ENCODE measurements around the gene SUN1. TPM values are rescaled to one million over a fixed set of nuclear protein-coding genes. Genes with fewer than 3 reads are reported as not detected.
"Not testable (repeated sequence)": the region's sequence is repeated elsewhere in the genome, so short reads cannot be mapped to it uniquely, and the experiment has no call there.

SUN1 gene
- total and polyA plus RNA-seq, 2 experiments from 2014 or later: 63.3 to 145 TPM

DNA sequence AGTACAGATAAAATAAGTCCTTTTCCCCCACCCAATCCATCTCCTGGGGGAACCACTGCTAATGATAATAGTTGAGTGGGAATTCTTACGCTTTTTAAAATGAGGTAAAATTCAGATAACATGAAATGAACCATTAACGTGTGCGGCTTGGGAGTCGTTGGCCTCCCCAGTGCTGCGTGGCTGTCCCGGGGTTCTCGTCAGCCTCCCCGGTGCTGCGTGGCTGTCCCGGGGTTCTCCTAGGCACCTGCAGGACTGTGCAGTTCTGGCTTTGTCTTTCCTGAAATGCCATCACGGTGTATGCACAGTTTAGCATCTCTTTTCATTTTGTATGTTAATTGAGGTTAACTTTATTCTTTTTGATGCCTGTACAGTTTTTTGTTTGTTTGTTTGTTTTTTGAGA, 13.5 kb downstream of the SUN1 start:
- H3K4me3 ChIP-seq: no peak overlapping the region
- no peak overlapping the region for H3K27ac ChIP-seq (ENCODE audit: low read depth)
- no peak overlapping the region for H3K4me3 Mint-ChIP-seq
- H3K36me3 Mint-ChIP-seq (ENCODE audit: low read depth): peaks cover 79% of the 10 kb centered on the region
- ATAC-seq (no peak), DNase-seq (ENCODE audit: low spot score) (no peak)
- H3K27me3 ChIP-seq (ENCODE audit: insufficient read depth): no peaks in the 10 kb centered on the region
- no peaks in the 10 kb centered on the region for H3K9me2 ChIP-seq (ENCODE audit: insufficient read depth)
- H3F3A ChIP-seq (replicated peaks; ENCODE audit: low read depth): peaks cover 6% of the 10 kb centered on the region; the same call in 1 of the 2 replicates
- no peaks in the 10 kb centered on the region for H3K4me1 Mint-ChIP-seq
- H3K4me2 ChIP-seq: no peak overlapping the region
- peaks cover 9% of the 10 kb centered on the region for H4K20me1 ChIP-seq (replicated peaks; ENCODE audit: insufficient read depth)
- peaks cover 28% of the 10 kb centered on the region for H3K36me3 ChIP-seq (ENCODE audit: insufficient read depth)
- TF ChIP-seq, protein P1, sequence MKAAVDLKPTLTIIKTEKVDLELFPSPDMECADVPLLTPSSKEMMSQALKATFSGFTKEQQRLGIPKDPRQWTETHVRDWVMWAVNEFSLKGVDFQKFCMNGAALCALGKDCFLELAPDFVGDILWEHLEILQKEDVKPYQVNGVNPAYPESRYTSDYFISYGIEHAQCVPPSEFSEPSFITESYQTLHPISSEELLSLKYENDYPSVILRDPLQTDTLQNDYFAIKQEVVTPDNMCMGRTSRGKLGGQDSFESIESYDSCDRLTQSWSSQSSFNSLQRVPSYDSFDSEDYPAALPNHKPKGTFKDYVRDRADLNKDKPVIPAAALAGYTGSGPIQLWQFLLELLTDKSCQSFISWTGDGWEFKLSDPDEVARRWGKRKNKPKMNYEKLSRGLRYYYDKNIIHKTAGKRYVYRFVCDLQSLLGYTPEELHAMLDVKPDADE (IDR thresholded peaks at IDR 0.05): no peak
- TF ChIP-seq ZNF331 (CRISPR knock-in tag; IDR thresholded peaks at IDR 0.05; ENCODE audit: low read depth) (no peak), EZH2phosphoT487 (IDR thresholded peaks at IDR 0.05; ENCODE audit: unreplicated experiment) (no peak)
- H3K79me2 ChIP-seq (replicated peaks; ENCODE audit: insufficient read depth): peaks cover 53% of the 10 kb centered on the region
- H2AFZ ChIP-seq: no peak overlapping the region
- peaks cover 16% of the 10 kb centered on the region for H3K27me3 Mint-ChIP-seq (ENCODE audit: insufficient read depth, low read depth, poor library complexity)
- peaks cover 7% of the 10 kb centered on the region for H3K9me3 Mint-ChIP-seq
- no peaks in the 10 kb centered on the region for H3K4me1 ChIP-seq (ENCODE audit: insufficient read depth)
- H3K27ac Mint-ChIP-seq: no peak overlapping the region

DNA sequence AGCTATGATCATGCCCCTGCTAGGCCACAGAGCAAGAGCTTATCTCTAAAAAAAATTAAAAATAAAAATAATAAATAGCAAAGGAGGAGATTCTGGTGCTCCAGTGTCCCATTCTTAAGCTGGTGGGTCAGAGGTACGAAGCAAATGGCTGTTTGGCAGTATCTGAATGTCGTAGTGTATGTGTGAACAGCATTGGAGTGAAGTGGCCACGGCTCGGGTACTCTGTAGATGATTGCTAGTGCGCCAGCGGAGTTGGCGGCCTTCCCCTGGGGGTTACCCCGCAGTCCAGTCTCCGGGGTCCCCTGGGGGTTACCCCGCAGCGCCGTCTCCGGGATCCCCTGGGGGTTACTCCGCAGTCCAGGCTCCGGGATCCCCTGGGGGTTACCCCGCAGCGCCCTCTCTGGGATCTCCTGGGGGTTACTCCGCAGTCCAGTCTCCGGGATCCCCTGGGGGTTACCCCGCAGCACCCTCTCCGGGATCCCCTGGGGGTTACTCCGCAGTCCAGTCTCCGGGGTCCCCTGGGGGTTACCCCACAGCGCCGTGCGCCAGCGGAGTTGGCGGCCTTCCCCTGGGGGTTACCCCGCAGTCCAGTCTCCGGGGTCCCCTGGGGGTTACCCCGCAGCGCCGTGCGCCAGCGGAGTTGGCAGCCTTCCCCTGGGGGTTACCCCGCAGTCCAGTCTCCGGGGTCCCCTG, 14.8 kb downstream of the SUN1 start:
- H3K27ac Mint-ChIP-seq; H3K4me2 ChIP-seq; H3K27ac ChIP-seq (ENCODE audit: low read depth); H3K9me2 ChIP-seq (ENCODE audit: insufficient read depth); DNase-seq (ENCODE audit: low spot score); H3K4me1 Mint-ChIP-seq; H2AFZ ChIP-seq; H3K4me3 Mint-ChIP-seq; H3K27me3 ChIP-seq (ENCODE audit: insufficient read depth); H3F3A ChIP-seq (replicated peaks; ENCODE audit: low read depth); H3K4me3 ChIP-seq; H3K9me3 Mint-ChIP-seq; H3K4me1 ChIP-seq (ENCODE audit: insufficient read depth); ATAC-seq: not testable (repeated sequence)
- Mint-ChIP-seq H3K36me3 (ENCODE audit: low read depth) (peaks cover 82% of the 10 kb centered on the region), H3K27me3 (ENCODE audit: insufficient read depth, low read depth, poor library complexity) (peaks cover 16% of the 10 kb centered on the region)
- Histone ChIP-seq H3K36me3 (ENCODE audit: insufficient read depth) (peaks cover 31% of the 10 kb centered on the region), H3K79me2 (replicated peaks; ENCODE audit: insufficient read depth) (peaks cover 57% of the 10 kb centered on the region), H4K20me1 (replicated peaks; ENCODE audit: insufficient read depth) (peaks cover 19% of the 10 kb centered on the region)

DNA sequence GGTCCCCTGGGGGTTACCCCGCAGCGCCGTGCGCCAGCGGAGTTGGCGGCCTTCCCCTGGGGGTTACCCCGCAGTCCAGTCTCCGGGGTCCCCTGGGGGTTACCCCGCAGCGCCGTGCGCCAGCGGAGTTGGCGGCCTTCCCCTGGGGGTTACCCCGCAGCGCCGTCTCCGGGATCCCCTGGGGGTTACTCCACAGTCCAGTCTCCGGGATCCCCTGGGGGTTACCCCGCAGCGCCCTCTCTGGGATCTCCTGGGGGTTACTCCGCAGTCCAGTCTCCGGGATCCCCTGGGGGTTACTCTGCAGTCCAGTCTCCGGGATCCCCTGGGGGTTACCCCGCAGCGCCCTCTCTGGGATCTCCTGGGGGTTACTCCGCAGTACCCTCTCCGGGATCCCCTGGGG, 15.5 kb downstream of the SUN1 start:
- H3K4me2 ChIP-seq; H3K27ac Mint-ChIP-seq; H3K4me1 ChIP-seq (ENCODE audit: insufficient read depth); H3K4me3 Mint-ChIP-seq; H3K4me3 ChIP-seq; H3F3A ChIP-seq (replicated peaks; ENCODE audit: low read depth); H3K27me3 ChIP-seq (ENCODE audit: insufficient read depth); H3K27ac ChIP-seq (ENCODE audit: low read depth); ATAC-seq; H2AFZ ChIP-seq; H3K4me1 Mint-ChIP-seq; H3K9me3 Mint-ChIP-seq; H3K9me2 ChIP-seq (ENCODE audit: insufficient read depth); DNase-seq (ENCODE audit: low spot score): not testable (repeated sequence)
- Mint-ChIP-seq H3K36me3 (ENCODE audit: low read depth) (peaks cover 82% of the 10 kb centered on the region), H3K27me3 (ENCODE audit: insufficient read depth, low read depth, poor library complexity) (peaks cover 16% of the 10 kb centered on the region)
- Histone ChIP-seq H3K79me2 (replicated peaks; ENCODE audit: insufficient read depth) (peaks cover 54% of the 10 kb centered on the region), H3K36me3 (ENCODE audit: insufficient read depth) (peaks cover 38% of the 10 kb centered on the region), H4K20me1 (replicated peaks; ENCODE audit: insufficient read depth) (peaks cover 19% of the 10 kb centered on the region)

DNA sequence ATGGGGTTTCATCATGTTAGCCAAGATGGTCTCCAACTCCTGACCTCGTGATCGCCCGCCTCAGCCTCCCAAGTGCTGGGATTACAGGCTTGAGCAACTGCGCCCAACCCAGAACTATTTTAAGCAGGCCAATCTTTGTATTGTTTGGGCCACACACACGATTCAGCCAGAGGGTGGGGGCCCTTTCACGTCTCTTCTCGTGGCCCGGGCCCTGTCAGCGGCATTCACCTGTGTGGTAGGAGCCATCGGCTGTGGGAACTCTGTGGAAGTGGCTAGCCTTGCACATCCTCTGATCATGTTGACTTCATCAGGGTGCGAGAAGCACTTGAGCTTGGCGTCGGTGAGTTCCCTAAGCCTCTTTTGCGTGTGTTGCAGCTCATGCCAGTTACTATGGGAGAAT, 16.9 kb downstream of the SUN1 start:
- H3K36me3 ChIP-seq (ENCODE audit: insufficient read depth): peaks cover 35% of the 10 kb centered on the region; the same call in 1 of the 2 replicates
- H3K27me3 ChIP-seq (ENCODE audit: insufficient read depth): no peaks in the 10 kb centered on the region
- H3K4me3 Mint-ChIP-seq: no peak overlapping the region
- H3F3A ChIP-seq (replicated peaks; ENCODE audit: low read depth): peaks cover 4% of the 10 kb centered on the region; the same call in 1 of the 2 replicates
- no peak overlapping the region for H3K27ac Mint-ChIP-seq
- no peaks in the 10 kb centered on the region for H3K4me1 Mint-ChIP-seq
- no peak overlapping the region for H3K4me2 ChIP-seq
- peaks cover 14% of the 10 kb centered on the region for H4K20me1 ChIP-seq (replicated peaks; ENCODE audit: insufficient read depth)
- no peaks in the 10 kb centered on the region for H3K4me1 ChIP-seq (ENCODE audit: insufficient read depth)
- no peak overlapping the region for H3K4me3 ChIP-seq
- peaks cover 8% of the 10 kb centered on the region for H3K27me3 Mint-ChIP-seq (ENCODE audit: insufficient read depth, low read depth, poor library complexity)
- DNase-seq (ENCODE audit: low spot score) (no peak), ATAC-seq (no peak)
- no peaks in the 10 kb centered on the region for H3K9me2 ChIP-seq (ENCODE audit: insufficient read depth)
- no peak overlapping the region for H2AFZ ChIP-seq
- H3K79me2 ChIP-seq (replicated peaks; ENCODE audit: insufficient read depth): peaks cover 42% of the 10 kb centered on the region
- H3K27ac ChIP-seq (ENCODE audit: low read depth): no peak overlapping the region
- peaks cover 81% of the 10 kb centered on the region for H3K36me3 Mint-ChIP-seq (ENCODE audit: low read depth)
- peaks cover 7% of the 10 kb centered on the region for H3K9me3 Mint-ChIP-seq
- no peak for TF ChIP-seq ZNF114 (CRISPR knock-in tag; IDR thresholded peaks at IDR 0.05)
- TF ChIP-seq, protein P2, sequence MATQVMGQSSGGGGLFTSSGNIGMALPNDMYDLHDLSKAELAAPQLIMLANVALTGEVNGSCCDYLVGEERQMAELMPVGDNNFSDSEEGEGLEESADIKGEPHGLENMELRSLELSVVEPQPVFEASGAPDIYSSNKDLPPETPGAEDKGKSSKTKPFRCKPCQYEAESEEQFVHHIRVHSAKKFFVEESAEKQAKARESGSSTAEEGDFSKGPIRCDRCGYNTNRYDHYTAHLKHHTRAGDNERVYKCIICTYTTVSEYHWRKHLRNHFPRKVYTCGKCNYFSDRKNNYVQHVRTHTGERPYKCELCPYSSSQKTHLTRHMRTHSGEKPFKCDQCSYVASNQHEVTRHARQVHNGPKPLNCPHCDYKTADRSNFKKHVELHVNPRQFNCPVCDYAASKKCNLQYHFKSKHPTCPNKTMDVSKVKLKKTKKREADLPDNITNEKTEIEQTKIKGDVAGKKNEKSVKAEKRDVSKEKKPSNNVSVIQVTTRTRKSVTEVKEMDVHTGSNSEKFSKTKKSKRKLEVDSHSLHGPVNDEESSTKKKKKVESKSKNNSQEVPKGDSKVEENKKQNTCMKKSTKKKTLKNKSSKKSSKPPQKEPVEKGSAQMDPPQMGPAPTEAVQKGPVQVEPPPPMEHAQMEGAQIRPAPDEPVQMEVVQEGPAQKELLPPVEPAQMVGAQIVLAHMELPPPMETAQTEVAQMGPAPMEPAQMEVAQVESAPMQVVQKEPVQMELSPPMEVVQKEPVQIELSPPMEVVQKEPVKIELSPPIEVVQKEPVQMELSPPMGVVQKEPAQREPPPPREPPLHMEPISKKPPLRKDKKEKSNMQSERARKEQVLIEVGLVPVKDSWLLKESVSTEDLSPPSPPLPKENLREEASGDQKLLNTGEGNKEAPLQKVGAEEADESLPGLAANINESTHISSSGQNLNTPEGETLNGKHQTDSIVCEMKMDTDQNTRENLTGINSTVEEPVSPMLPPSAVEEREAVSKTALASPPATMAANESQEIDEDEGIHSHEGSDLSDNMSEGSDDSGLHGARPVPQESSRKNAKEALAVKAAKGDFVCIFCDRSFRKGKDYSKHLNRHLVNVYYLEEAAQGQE (IDR thresholded peaks at IDR 0.05; ENCODE audit: unreplicated experiment): no peak

Measured in GM23338 (cell line).